Activated CD4-positive, alpha-beta memory T cell treated with anti-CD3 and anti-CD28 coated beads, Interleukin-2, amount 10 ng/mL, durations not matched to agents 7 days and 5 days (primary cell): ENCODE data around the gene SRPK3. TPM values are rescaled to one million over a fixed set of nuclear protein-coding genes. Genes with fewer than 3 reads are reported as not detected.
"Not testable (repeated sequence)": the region's sequence is repeated elsewhere in the genome, so short reads cannot be mapped to it uniquely, and the experiment has no call there.

ENCODE experiments used
- CTCF ChIA-PET: fragments of 350-600 bp; sonication (Branson Sonifier 250); formaldehyde crosslinking; loops from one replicate; lab custom pipeline; 2021; ENCODE audit warnings: antibody characterized with exemption, inconsistent platforms; lab: Charles Lee
- POLR2A ChIA-PET: fragments of 350-600 bp; sonication (Branson Sonifier 250); formaldehyde crosslinking; loops from one replicate; lab custom pipeline; 2021; ENCODE audit warnings: antibody characterized with exemption; lab: Charles Lee
- DNase-seq: peaks from one replicate; pipeline ENCODE4 v3.0.0-alpha.2; 2020
- H3K27ac Mint-ChIP-seq: one replicate; pipeline ENCODE4 v1.8.0; 2021; ENCODE audit warnings: mild to moderate bottlenecking, mixed read lengths
- H3K27me3 Mint-ChIP-seq: one replicate; pipeline ENCODE4 v1.8.0; 2021; ENCODE audit warnings: mixed read lengths
- H3K36me3 Mint-ChIP-seq: one replicate; pipeline ENCODE4 v1.8.0; 2021; ENCODE audit warnings: low read depth, mixed read lengths
- H3K4me1 Mint-ChIP-seq: one replicate; pipeline ENCODE4 v1.8.0; 2021; ENCODE audit warnings: mixed read lengths
- H3K4me3 Mint-ChIP-seq: one replicate; pipeline ENCODE4 v1.8.0; 2021; ENCODE audit warnings: mild to moderate bottlenecking, mixed read lengths
- H3K9me3 Mint-ChIP-seq: one replicate; pipeline ENCODE4 v1.8.0; 2021; ENCODE audit warnings: mixed read lengths
- total RNA-seq, 2 experiments: library from RNA; stranded (reverse); gene quantifications; one replicate each; pipeline ENCODE4 v1.2.3, GENCODE V29; 2021

The SRPK3 gene
- total RNA-seq, 2 experiments from 2014 or later = not detected

- no peaks in the 10 kb centered on the region for H3K27me3 Mint-ChIP-seq
- ChIA-PET CTCF (interaction anchor here (0.6 kb wide), 1 partner anchor 120 kb away, joined by 3 read pairs; no protein-coding TSS in a partner anchor), POLR2A (no interaction called here)
- H3K4me1 Mint-ChIP-seq = no peaks in the 10 kb centered on the region
- DNase-seq = no peak
- H3K9me3 Mint-ChIP-seq = no peaks in the 10 kb centered on the region
- H3K36me3 Mint-ChIP-seq = peaks cover 12% of the 10 kb centered on the region
- H3K27ac Mint-ChIP-seq = no peak overlapping the region
- no peak overlapping the region for H3K4me3 Mint-ChIP-seq
Measured at GRCh38 chrX:153802513-153803045, 21.7 kb downstream of the SRPK3 start.

- no peak overlapping the region for H3K4me3 Mint-ChIP-seq
- H3K27me3 Mint-ChIP-seq = no peaks in the 10 kb centered on the region
- H3K27ac Mint-ChIP-seq = no peak overlapping the region
- POLR2A ChIA-PET = no interaction called here
- no peaks in the 10 kb centered on the region for H3K4me1 Mint-ChIP-seq
- H3K36me3 Mint-ChIP-seq = peaks cover 7% of the 10 kb centered on the region
- no peaks in the 10 kb centered on the region for H3K9me3 Mint-ChIP-seq
- CTCF ChIA-PET = interaction anchor here (0.6 kb wide), 1 partner anchor 119 kb away, joined by 3 read pairs; no protein-coding TSS in a partner anchor
- DNase-seq = no peak
Measured at GRCh38 chrX:153803211-153804099, 22.6 kb downstream of the SRPK3 start.

- Mint-ChIP-seq H3K4me3 (no peak overlapping the region), H3K4me1 (no peaks in the 10 kb centered on the region), H3K27ac (no peak overlapping the region), H3K36me3 (peaks cover 1% of the 10 kb centered on the region), H3K27me3 (no peaks in the 10 kb centered on the region), H3K9me3 (no peaks in the 10 kb centered on the region)
- ChIA-PET POLR2A (no interaction called here), CTCF (no interaction called here)
- no peak for DNase-seq
Measured at GRCh38 chrX:153804100-153804595, 23.3 kb downstream of the SRPK3 start.

- no peak for DNase-seq
- Mint-ChIP-seq H3K27ac (no peak overlapping the region), H3K9me3 (no peaks in the 10 kb centered on the region), H3K4me1 (no peaks in the 10 kb centered on the region), H3K27me3 (no peaks in the 10 kb centered on the region), H3K4me3 (no peak overlapping the region), H3K36me3 (no peaks in the 10 kb centered on the region)
- POLR2A ChIA-PET = interaction anchor here (1.0 kb wide), 1 partner anchor 11 kb away, joined by 4 read pairs; the partner anchor contains the start of genes IDH3G and SSR4
- CTCF ChIA-PET = no interaction called here
Measured at GRCh38 chrX:153804621-153805020, 23.8 kb downstream of the SRPK3 start.

- Mint-ChIP-seq H3K27me3 (no peaks in the 10 kb centered on the region), H3K4me1 (no peaks in the 10 kb centered on the region), H3K4me3 (no peak overlapping the region), H3K36me3 (no peaks in the 10 kb centered on the region), H3K9me3 (no peaks in the 10 kb centered on the region), H3K27ac (no peak overlapping the region)
- ChIA-PET POLR2A (interaction anchor here (1.0 kb wide), 1 partner anchor 11 kb away, joined by 4 read pairs; the partner anchor contains the start of genes IDH3G and SSR4), CTCF (no interaction called here)
- no peak for DNase-seq
Measured at GRCh38 chrX:153805436-153805835, 24.6 kb downstream of the SRPK3 start.

GRCh38 chrX:153806999-153807575 lies 26.2 kb downstream of the SRPK3 start:
- H3K36me3 Mint-ChIP-seq = no peaks in the 10 kb centered on the region
- H3K9me3 Mint-ChIP-seq = no peaks in the 10 kb centered on the region
- DNase-seq = no peak
- no peak overlapping the region for H3K4me3 Mint-ChIP-seq
- H3K4me1 Mint-ChIP-seq = no peaks in the 10 kb centered on the region
- ChIA-PET CTCF (no interaction called here), POLR2A (no interaction called here)
- H3K27ac Mint-ChIP-seq = no peak overlapping the region
- H3K27me3 Mint-ChIP-seq = peaks cover 4% of the 10 kb centered on the region

GRCh38 chrX:153807976-153808375 lies 27.1 kb downstream of the SRPK3 start:
- Mint-ChIP-seq H3K9me3 (no peaks in the 10 kb centered on the region), H3K36me3 (no peaks in the 10 kb centered on the region), H3K27me3 (peaks cover 7% of the 10 kb centered on the region), H3K27ac (no peak overlapping the region), H3K4me3 (no peak overlapping the region), H3K4me1 (no peaks in the 10 kb centered on the region)
- DNase-seq = no peak
- ChIA-PET POLR2A (interaction anchor here (0.7 to 1.2 kb wide), 2 partner anchors 11 to 26 kb away, joined by 3 to 5 read pairs; no protein-coding TSS in a partner anchor), CTCF (no interaction called here)

GRCh38 chrX:153812220-153812619 lies 31.4 kb downstream of the SRPK3 start:
- no peak for DNase-seq
- Mint-ChIP-seq H3K36me3 (no peaks in the 10 kb centered on the region), H3K4me3 (no peak overlapping the region), H3K4me1 (peaks cover 15% of the 10 kb centered on the region), H3K27me3 (peaks cover 19% of the 10 kb centered on the region), H3K9me3 (no peaks in the 10 kb centered on the region), H3K27ac (no peak overlapping the region)
- POLR2A ChIA-PET = no interaction called here
- CTCF ChIA-PET = no interaction called here

GRCh38 chrX:153813161-153813560 lies 32.3 kb downstream of the SRPK3 start:
- no peak for DNase-seq
- ChIA-PET POLR2A (no interaction called here), CTCF (no interaction called here)
- Mint-ChIP-seq H3K4me3 (no peak overlapping the region), H3K27me3 (peaks cover 22% of the 10 kb centered on the region), H3K9me3 (no peaks in the 10 kb centered on the region), H3K4me1 (peaks cover 18% of the 10 kb centered on the region), H3K27ac (no peak overlapping the region), H3K36me3 (no peaks in the 10 kb centered on the region)

GRCh38 chrX:153814591-153815315 lies 33.9 kb downstream of the SRPK3 start:
- Mint-ChIP-seq H3K4me1 (peaks cover 20% of the 10 kb centered on the region), H3K9me3 (no peaks in the 10 kb centered on the region), H3K27me3 (peaks cover 22% of the 10 kb centered on the region), H3K4me3 (no peak overlapping the region), H3K27ac (no peak overlapping the region), H3K36me3 (no peaks in the 10 kb centered on the region)
- ChIA-PET CTCF (no interaction called here), POLR2A (no interaction called here)
- no peak for DNase-seq

- H3K4me1 Mint-ChIP-seq = peaks cover 35% of the 10 kb centered on the region
- H3K4me3 Mint-ChIP-seq = no peak overlapping the region
- H3K27me3 Mint-ChIP-seq = peaks cover 19% of the 10 kb centered on the region
- H3K27ac Mint-ChIP-seq = peak overlapping the region; percentile 45
- H3K9me3 Mint-ChIP-seq = no peaks in the 10 kb centered on the region
- DNase-seq = peak; percentile 65
- ChIA-PET POLR2A (interaction anchor here (0.7 kb wide), 1 partner anchor 8 kb away, joined by 3 read pairs; no protein-coding TSS in a partner anchor), CTCF (interaction anchor here (0.6 to 0.8 kb wide), 2 partner anchors 9 to 22 kb away, joined by 3 read pairs; partner anchors contain the start of gene SSR4)
- H3K36me3 Mint-ChIP-seq = no peaks in the 10 kb centered on the region
Measured at GRCh38 chrX:153816831-153817690, 36.2 kb downstream of the SRPK3 start.

- POLR2A ChIA-PET, H3K27ac Mint-ChIP-seq, DNase-seq, H3K9me3 Mint-ChIP-seq, H3K36me3 Mint-ChIP-seq, H3K4me3 Mint-ChIP-seq: not testable (repeated sequence)
- Mint-ChIP-seq H3K27me3 (peaks cover 14% of the 10 kb centered on the region), H3K4me1 (peaks cover 42% of the 10 kb centered on the region)
- CTCF ChIA-PET = interaction anchor here (0.7 to 0.8 kb wide), 2 partner anchors 7 to 23 kb away, joined by 3 read pairs; partner anchors contain the start of gene SSR4
Measured at GRCh38 chrX:153818064-153818463, 37.2 kb downstream of the SRPK3 start.
